Activated gamma-delta T cell treated with Interleukin-2 at 50 U/mL for 16 hours (primary cell): Measurements from ENCODE around the gene BMP2K.

Source experiments
- DNase-seq: peaks from one replicate; pipeline ENCODE4 v3.0.0-alpha.2; 2020

BMP2K gene

DNA sequence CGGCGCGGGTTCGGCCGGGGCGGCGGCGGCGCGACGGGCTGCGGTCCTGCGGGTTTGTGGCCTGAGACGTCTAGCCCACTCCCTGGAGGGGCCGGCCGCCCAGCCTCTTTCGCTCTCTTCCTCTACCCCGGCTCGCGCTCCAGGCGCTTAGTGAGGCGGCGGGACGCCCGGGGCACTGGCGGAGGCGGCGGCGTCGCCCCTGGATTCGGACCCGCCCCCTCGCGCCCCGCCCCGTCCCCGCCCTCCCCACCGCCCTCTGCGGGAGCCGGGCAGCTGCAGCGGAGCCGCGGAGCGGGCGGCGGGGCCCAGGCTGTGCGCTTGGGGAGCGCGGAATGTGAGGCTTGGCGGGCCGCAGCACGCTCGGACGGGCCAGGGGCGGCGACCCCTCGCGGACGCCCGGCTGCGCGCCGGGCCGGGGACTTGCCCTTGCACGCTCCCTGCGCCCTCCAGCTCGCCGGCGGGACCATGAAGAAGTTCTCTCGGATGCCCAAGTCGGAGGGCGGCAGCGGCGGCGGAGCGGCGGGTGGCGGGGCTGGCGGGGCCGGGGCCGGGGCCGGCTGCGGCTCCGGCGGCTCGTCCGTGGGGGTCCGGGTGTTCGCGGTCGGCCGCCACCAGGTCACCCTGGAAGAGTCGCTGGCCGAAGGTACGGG, at the start of gene BMP2K:
Gene BMP2K (plus strand): TSS at position 272 of the 650 bp plus-strand sequence. CDS start 194 bp downstream, at position 466.
- peak; percentile 69 for DNase-seq

DNA sequence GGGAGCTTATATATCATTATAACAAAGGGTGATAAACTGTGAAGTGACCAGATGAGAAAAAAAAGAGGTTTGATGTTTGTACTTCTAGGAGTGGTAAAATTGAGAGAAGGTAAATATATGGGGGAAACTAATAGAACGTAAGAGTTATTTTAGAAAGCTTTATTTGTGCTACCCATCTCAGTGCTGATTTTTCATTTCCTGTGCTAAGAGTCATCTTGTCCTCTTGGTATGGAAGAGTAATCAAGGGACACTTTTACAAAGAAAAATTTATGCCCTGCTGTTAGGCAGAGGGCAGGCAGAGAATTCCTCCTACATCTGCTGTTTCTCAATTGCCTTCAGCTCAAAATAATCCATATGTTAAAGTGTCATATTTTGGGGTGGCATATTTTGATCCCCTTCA, 49.6 kb upstream of the BMP2K start:
- no peak for DNase-seq

GRCh38 chr4:78732332-78733104, 43.6 kb upstream of the BMP2K start:
- no peak for DNase-seq

- DNase-seq = no peak
These were observed 41.5 kb upstream of the BMP2K start for GRCh38 chr4:78734441-78735162.

GRCh38 chr4:78735697-78736096, 40.5 kb upstream of the BMP2K start:
- no peak for DNase-seq

- DNase-seq = no peak
These were observed 39.1 kb upstream of the BMP2K start for GRCh38 chr4:78737035-78737434.

- DNase-seq = no peak
These were observed 38.2 kb upstream of the BMP2K start for GRCh38 chr4:78737973-78738372.

DNA sequence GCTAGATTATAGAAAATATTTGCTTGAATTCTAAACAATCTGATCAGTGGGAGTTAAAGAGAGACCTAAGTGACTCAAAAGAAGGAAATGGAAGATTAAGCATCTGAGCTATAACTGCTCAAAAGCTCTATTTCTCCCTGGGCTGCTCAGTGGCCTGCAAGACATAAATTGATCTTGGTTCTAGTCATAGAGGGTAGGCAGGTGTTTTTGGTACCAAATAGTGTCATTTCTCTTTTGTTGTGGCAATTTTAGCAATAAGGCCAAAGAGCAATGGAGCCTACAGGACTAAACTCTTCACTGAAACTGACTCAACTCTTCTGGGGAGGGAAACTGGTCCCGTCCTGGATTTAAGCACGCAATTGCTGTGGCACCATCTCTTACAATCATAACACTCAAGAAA, 33.9 kb upstream of the BMP2K start:
- no peak for DNase-seq

DNA sequence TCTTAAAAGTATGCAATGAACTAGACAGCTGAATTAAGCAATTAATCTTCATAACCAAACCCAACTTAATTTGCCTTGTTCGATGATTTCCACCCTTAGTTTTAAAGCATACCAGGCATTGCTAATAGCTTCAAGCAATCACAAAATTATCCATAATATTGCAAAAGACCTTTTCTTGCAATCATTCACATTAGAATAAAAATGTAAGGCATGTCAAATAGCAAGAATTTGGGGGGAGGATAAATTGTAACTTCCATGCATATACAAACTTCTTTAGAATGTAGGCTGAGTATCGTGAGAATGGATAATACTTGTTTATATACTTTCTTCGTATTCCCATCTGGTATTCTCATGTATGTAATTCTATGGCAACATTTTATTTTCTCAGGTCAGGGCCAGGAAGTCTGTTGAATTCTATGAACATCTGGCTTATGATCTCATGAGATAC, 28.7 kb upstream of the BMP2K start:
- no peak for DNase-seq

DNA sequence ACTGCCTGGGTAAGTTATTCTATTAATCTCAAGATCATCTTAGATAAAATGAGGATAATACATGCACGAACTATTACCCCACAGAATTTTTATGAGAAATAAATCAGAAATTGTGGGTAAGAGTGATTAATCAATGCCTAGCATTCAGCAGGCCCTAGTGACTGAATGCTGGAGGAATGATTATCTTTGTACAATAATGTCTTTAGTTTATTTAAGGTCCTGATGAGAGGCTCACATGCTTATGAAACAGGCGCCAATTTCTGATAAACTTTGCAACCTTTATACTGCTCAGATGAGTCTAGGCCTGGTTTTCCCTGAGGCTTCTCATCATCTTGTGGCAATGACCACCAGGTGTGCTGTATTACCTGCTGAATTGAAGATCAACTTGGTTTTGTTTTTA, 27.8 kb upstream of the BMP2K start:
- no peak for DNase-seq

GRCh38 chr4:78749258-78749971, 26.7 kb upstream of the BMP2K start:
- no peak for DNase-seq

- DNase-seq = no peak
These were observed 26.0 kb upstream of the BMP2K start for GRCh38 chr4:78749972-78750727.

DNA sequence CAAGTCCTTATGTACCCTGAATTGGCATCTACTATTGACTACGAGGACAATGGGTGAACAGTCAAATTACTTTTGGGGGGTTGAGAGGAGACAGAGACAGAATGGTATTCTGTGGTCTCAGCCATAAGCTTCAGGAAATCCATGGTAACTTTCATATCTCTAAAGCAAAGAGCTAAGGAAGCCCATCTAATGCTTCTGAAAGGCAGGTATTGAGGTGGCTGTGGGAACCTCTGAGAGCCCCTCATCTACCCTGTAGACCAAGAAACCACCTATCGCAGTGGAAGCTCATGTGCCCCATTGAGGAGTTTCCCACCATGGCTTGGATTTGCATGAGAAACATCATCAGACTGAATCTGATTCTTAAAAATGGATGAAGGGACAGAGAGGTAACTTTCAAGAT, 23.1 kb upstream of the BMP2K start:
- DNase-seq = no peak

GRCh38 chr4:78754872-78755271, 21.3 kb upstream of the BMP2K start:
- no peak for DNase-seq

DNA sequence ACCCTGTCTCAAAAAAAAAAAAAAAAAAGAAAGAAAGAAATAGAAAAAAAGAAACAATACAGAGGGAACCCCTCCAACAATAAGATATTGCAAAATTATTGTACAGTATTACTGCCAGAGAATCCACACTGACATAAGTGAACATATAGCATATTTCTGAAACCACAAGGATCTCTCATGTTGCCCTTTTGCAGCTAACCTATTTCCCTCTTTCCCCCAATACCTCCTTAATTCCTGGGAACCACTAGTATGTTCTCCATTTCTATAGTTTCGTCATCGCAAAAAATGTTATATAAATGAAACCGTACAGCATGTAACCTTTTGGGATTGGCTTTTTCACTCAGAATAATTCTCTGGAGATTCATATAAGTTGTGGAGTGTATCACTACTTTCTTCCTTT, 20.0 kb upstream of the BMP2K start:
- DNase-seq = no peak

GRCh38 chr4:78756776-78757175, 19.4 kb upstream of the BMP2K start:
- no peak for DNase-seq

DNA sequence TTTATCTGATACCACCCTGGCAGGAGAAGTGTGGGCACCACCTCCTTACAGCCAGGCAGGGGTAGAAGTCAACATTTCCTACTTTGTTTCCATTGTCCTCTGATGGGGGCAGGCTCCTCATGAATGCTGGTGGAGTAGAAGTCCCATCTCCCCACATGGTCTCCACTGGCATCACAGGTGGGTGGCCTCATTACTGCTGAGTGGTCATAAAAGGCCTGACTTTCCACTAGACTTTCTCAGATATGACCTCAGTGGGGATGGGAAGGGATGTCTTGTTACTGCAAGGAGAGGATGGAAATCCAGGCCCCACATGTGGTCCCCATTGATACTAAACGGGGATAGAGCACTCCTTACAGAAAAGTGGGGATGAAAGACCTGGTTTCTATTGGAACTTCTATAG, 18.6 kb upstream of the BMP2K start:
- no peak for DNase-seq

DNA sequence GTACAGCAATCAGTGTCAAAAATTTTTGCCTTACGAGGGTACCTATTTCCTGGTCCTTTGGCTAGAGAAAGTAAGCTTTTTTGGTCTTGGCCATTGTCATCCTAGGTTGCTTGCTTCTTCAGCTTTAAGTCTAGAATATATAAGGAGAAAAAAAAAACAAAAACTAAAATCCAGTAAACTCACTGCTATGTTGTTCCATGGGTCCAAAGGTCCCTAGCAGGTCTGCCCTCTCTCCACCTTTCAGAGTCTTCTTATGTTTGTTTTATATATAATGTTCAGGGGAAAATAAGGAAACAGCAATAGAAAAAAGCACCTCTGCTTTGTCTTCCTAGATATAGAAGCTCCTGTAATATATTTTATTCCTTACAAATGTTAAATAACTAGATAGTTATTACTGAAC, 18.1 kb upstream of the BMP2K start:
- no peak for DNase-seq

- DNase-seq = no peak
These were observed 13.6 kb upstream of the BMP2K start for GRCh38 chr4:78762529-78762928.

DNA sequence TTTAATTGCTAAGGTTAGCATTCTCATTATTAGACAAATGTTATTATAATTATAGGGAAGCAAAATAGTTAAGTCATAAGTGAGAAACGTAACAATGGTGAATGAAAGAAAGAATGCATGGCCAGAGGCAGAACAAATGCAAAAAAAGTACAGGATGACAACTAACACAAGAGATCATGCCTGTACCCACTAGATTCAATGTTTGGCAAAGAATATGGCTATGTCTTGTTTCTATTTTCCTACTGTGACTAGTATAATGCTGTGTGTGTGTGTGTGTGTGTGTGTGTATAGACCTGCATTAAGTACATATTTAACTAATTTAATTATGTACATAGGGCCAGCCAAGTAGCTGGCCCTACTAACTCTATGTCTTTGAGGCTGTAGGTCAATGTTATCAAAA, 12.9 kb upstream of the BMP2K start:
- DNase-seq = no peak

GRCh38 chr4:78763763-78764387, 12.3 kb upstream of the BMP2K start:
- no peak for DNase-seq

DNA sequence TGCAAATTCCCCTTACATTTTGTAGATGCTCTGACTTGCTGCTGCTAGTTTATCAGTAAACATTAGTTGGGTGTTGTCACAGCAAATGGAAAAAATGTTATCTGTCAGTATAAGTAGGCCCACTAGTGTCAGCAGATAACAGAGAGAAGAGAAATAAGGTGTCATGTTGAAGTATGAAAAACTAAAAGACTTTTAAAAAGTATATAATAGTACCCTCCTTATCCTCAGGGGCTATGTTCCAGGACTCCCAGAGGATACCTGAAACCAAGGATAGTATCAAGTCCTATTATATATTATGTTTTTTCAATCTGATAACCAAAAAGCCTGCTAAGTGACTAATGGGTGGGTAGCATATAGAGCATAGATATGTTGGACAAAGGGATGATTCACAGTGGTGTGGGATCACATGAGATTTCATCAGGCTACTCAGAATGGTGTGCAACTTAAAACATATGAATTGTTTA, 11.6 kb upstream of the BMP2K start:
- DNase-seq = no peak
